Osteocyte (in vitro differentiated cells): ENCODE data around the gene MIF4GD. TPM values are rescaled to one million over a fixed set of nuclear protein-coding genes. Genes with fewer than 3 reads are reported as not detected.
"Not testable (repeated sequence)": the region's sequence is repeated elsewhere in the genome, so short reads cannot be mapped to it uniquely, and the experiment has no call there.

Experiments
- DNase-seq: peaks from one replicate; pipeline ENCODE4 v3.0.0; 2021; ENCODE audit warnings: mixed read lengths; ENCODE audit not compliant: unreplicated experiment; ENCODE audit errors: extremely low spot score
- H3K27ac Mint-ChIP-seq: one replicate; pipeline ENCODE4 v1.8.0; 2021; ENCODE audit warnings: mild to moderate bottlenecking, mixed read lengths; ENCODE audit not compliant: unreplicated experiment
- H3K27me3 Mint-ChIP-seq: one replicate; pipeline ENCODE4 v1.8.0; 2021; ENCODE audit warnings: mixed read lengths; ENCODE audit not compliant: unreplicated experiment
- H3K36me3 Mint-ChIP-seq: one replicate; pipeline ENCODE4 v1.8.0; 2021; ENCODE audit warnings: mixed read lengths; ENCODE audit not compliant: unreplicated experiment
- H3K4me1 Mint-ChIP-seq: one replicate; pipeline ENCODE4 v1.8.0; 2021; ENCODE audit warnings: mixed read lengths; ENCODE audit not compliant: unreplicated experiment
- H3K4me3 Mint-ChIP-seq: one replicate; pipeline ENCODE4 v1.8.0; 2021; ENCODE audit warnings: mild to moderate bottlenecking, moderate library complexity, mixed read lengths; ENCODE audit not compliant: unreplicated experiment
- H3K9me3 Mint-ChIP-seq: one replicate; pipeline ENCODE4 v1.8.0; 2021; ENCODE audit warnings: mixed read lengths; ENCODE audit not compliant: unreplicated experiment
- total RNA-seq: library from RNA; stranded (reverse); gene quantifications from 2 replicates; pipeline ENCODE4 v1.2.1, GENCODE V29; 2021
- TF ChIP-seq, protein P1 (sequence below): fragments of 200-600 bp; sonication (generic); IDR thresholded peaks from 2 replicates; pipeline ENCODE4 v1.5.0; 2021; ENCODE audit warnings: antibody characterized with exemption, mild to moderate bottlenecking, moderate library complexity

The MIF4GD gene
- total RNA-seq, 1 donor from 2014 or later: 25.4 TPM

DNA sequence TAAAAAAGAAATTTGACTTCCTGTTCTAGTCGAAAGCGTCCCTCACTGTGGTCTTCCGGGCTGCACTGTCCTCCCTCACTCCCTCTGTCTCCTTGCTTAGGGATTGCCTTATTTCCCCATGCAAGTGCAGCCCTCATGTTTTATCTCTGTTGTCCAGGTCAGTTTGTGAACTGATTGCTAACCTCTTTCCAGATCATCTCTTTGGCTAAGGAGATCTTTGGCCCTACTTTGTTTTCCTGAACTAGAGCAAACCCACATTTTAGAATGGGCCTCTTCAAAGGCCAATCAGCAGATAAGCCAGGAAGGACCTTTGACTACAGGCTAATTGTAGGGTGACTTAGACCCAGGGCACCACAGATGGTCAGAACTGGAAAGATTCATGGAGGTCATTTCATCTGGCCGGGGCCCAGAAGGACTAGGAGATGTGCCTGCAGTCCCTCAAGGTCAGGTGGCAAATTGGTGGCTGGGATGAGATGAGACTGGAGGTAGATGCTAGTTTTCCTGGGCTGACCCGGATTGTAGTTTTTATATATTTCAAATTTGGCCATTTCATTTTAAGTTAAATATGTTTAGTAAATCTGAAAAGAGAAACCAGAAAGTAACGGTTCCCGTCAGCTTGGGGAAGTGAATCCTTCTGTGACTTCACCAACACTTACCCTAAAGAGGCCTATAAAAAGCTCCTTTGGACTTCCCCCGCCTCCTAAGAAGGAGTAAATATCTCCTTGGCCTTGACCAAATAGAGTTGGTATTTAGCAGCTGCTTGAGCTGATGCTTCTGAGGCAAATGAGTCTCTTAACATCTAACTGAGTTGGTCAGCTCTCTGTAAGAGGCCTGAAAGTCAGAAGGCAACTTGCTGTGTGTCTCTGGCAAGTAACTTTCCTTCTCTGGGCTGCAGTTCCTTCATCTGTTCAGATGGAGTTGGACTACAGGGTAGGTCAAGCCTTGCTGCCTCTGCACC, 24.4 kb upstream of the MIF4GD start:
- DNase-seq: no peak
- Mint-ChIP-seq H3K4me1 (no peaks in the 10 kb centered on the region), H3K9me3 (no peaks in the 10 kb centered on the region), H3K27ac (no peak overlapping the region), H3K4me3 (no peak overlapping the region), H3K27me3 (no peaks in the 10 kb centered on the region), H3K36me3 (no peaks in the 10 kb centered on the region)
- TF ChIP-seq, protein P1, sequence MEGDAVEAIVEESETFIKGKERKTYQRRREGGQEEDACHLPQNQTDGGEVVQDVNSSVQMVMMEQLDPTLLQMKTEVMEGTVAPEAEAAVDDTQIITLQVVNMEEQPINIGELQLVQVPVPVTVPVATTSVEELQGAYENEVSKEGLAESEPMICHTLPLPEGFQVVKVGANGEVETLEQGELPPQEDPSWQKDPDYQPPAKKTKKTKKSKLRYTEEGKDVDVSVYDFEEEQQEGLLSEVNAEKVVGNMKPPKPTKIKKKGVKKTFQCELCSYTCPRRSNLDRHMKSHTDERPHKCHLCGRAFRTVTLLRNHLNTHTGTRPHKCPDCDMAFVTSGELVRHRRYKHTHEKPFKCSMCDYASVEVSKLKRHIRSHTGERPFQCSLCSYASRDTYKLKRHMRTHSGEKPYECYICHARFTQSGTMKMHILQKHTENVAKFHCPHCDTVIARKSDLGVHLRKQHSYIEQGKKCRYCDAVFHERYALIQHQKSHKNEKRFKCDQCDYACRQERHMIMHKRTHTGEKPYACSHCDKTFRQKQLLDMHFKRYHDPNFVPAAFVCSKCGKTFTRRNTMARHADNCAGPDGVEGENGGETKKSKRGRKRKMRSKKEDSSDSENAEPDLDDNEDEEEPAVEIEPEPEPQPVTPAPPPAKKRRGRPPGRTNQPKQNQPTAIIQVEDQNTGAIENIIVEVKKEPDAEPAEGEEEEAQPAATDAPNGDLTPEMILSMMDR: no peak

DNA sequence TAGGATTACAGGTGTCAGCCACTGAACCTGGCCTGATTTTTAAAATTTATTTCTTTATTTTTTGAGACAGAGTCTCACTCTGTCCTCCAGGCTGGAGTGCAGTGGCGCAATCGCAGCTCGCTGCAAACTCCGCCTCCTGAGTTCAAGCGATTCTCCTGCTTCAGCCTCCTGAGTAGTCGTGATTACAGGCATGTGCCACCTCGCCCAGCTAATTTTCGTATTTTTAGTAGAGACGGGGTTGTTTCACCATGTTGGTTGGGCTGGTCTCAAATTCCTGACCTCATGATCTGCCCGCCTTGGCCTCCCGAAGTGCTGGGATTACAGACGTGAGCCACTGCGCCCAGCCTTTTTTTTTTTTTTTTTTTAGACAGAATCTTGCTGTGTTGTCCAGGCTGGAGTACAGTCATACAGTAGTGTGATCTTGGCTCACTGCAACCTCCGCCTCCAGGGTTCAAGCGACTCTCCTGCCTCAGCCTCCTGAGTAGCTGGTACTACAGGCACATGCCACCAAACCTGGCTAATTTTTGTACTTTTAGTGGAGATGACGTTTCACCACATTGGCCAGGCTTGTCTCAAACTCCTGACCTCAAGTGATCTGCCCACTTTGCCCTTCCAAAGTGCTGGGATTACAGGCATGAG, 21.9 kb upstream of the MIF4GD start:
- not testable (repeated sequence) for H3K4me3 Mint-ChIP-seq, DNase-seq, H3K9me3 Mint-ChIP-seq, H3K4me1 Mint-ChIP-seq, H3K27me3 Mint-ChIP-seq, H3K27ac Mint-ChIP-seq, H3K36me3 Mint-ChIP-seq

DNA sequence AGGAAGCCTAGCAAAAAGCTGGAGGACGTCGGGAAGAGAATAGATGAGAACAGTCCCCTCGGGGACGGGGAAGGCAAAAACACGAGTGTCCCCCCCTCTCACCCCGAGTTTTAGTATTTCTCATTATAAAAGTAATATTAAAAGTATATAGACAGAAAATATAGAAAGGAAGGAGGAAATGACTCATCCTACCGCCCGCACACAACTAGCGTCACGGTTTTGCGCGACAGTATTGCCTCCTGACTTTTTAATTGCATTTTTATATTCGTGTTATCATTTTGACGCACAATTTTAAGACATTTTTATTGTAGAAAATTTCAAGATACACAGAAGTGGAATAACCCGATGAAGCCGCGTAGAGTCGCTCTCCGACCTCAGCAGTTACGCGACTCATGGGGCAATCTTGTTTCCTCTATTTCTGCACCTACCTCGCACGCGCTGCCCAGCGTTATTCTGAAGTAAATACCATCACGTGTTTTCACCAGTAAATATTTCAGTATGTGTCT, 18.9 kb upstream of the MIF4GD start:
- H3K27me3 Mint-ChIP-seq: no peaks in the 10 kb centered on the region
- TF ChIP-seq, protein P1: no peak
- peak overlapping the region; percentile 99 for H3K27ac Mint-ChIP-seq
- no peak for DNase-seq
- H3K4me1 Mint-ChIP-seq: peaks cover 7% of the 10 kb centered on the region
- peaks cover 3% of the 10 kb centered on the region for H3K36me3 Mint-ChIP-seq
- peak overlapping the region; percentile 96 for H3K4me3 Mint-ChIP-seq
- H3K9me3 Mint-ChIP-seq: no peaks in the 10 kb centered on the region

DNA sequence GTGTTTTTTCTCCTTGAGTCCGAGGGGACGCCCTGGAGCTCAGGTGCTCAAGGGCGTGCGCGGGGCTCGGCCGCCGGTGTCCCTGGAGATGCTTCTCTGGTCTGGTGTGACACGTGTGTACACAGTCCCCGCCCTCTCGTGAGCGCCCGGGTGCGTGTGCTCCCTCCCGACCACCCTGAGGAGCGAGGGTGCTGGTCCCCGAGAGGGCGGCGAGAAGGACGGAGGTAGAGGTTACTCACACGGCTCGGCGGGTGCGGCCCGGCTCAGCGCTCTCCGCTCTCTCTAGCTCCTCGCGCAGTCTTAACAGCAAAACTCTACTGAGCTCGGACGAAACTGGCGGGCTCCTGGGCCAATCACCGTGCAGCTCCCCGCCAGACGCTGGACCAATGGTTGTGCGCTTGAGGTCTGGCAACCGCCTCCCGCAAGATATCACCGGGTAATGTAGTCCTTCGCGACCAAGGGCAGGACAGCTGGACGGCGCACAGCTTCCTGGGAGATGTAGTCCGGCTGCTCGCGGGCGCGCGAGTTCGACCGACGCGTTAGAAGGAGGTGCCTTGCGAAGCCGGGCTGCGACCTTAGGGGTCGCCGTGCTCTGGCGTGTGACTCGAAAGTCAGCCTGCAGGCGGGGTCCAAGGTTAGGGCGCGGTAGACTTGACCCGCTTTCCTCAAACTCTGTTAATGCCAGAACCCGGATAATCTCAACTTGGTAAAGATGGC, 18.2 kb upstream of the MIF4GD start, which contains the start of gene SLC25A19:
SLC25A19 (minus strand) TSS at position 319 of the 717 bp plus-strand sequence. CDS start 2,669 bp downstream, outside the sequence.
- Mint-ChIP-seq H3K9me3 (no peaks in the 10 kb centered on the region), H3K4me1 (peaks cover 7% of the 10 kb centered on the region), H3K27ac (peak within 1 kb of the TSS; percentile 99), H3K27me3 (no peaks in the 10 kb centered on the region), H3K36me3 (peaks cover 3% of the 10 kb centered on the region), H3K4me3 (peak within 1 kb of the TSS; percentile 96)
- peak; percentile 98 for DNase-seq
- TF ChIP-seq, protein P1: no peak

DNA sequence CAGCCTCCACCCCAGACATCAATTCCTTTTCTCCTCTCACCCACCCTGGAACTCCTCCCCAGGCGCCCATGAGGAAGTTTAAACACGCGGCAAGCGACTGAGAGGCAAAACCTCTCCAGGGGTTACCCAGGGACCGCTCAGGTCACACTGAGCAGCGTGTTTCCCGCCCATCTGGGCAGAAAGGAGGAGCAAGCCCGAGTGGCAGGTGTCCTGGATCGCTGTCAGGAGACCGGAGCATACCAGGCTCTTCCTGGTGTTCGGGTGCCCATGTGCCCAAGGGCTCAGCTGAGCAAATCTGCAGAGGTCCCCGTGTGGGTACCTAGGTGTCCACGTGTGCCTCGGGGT, 17.7 kb upstream of the MIF4GD start:
- DNase-seq: no peak
- Mint-ChIP-seq H3K27ac (peak overlapping the region; percentile 99), H3K9me3 (no peaks in the 10 kb centered on the region), H3K4me3 (peak overlapping the region; percentile 96), H3K27me3 (no peaks in the 10 kb centered on the region), H3K4me1 (peaks cover 7% of the 10 kb centered on the region), H3K36me3 (peaks cover 3% of the 10 kb centered on the region)
- TF ChIP-seq, protein P1: no peak
